HCT116 (cell line): ENCODE results near the gene CDC42SE2. TPM values are rescaled to one million over a fixed set of nuclear protein-coding genes. Genes with fewer than 3 reads are reported as not detected.
A peak's percentile ranks its signal among the peaks of the same experiment; 100 is the strongest.

Experiments used
- ATAC-seq: fragments of 200-7000 bp; cut with Tn5 transposase; 2 replicates; pipeline ENCODE4 v1.9.1; 2020; ENCODE audit warnings: mild to moderate bottlenecking, moderate library complexity
- BruUV-seq: library from RNA; stranded (reverse); fragments of 400-500 nt; replicated peaks from 2 replicates; lab custom pipeline; 2021; lab: Mats Ljungman, UMichigan
- CTCF ChIA-PET: fragments of 300-600 bp; sonication (Branson Sonifier 250); formaldehyde crosslinking; loops from one replicate; lab custom pipeline; 2021; ENCODE audit warnings: antibody characterized with exemption; lab: Charles Lee
- POLR2A ChIA-PET: fragments of 300-600, 350-600 bp; sonication (Branson Sonifier 250); formaldehyde crosslinking; loops from one replicate; lab custom pipeline; 2021; ENCODE audit warnings: antibody characterized with exemption; lab: Charles Lee
- RAD21 ChIA-PET, 2 experiments: fragments of 300-600 bp; sonication (Branson Sonifier 250); formaldehyde crosslinking; loops; one replicate each; lab custom pipeline; 2023; ENCODE audit warnings: low total read pairs in 2 of 2; ENCODE audit not compliant: uncharacterized antibody in 2 of 2, unreplicated experiment in 2 of 2, low non-redundant PET in 1 of 2; lab: Charles Lee
- DNase-seq: peaks from one replicate; pipeline ENCODE4 v3.0.0-alpha.2; 2010; ENCODE audit warnings: low read depth, low spot score
- H2AFZ ChIP-seq: fragments of 200-600 bp; shearing (Covaris generic), sonication (generic); 2 replicates; pipeline ENCODE4 v1.6.1; 2017; ENCODE audit warnings: low read depth, mixed run types, mixed read lengths, antibody characterized with exemption, low read length; ENCODE audit not compliant: poor library complexity, severe bottlenecking
- H3K27ac ChIP-seq: 2 replicates; pipeline ENCODE4 v1.5.1; 2012; ENCODE audit warnings: low read depth, low read length
- H3K27me3 ChIP-seq: fragments of 200-600 bp; sonication (generic); 2 replicates; pipeline ENCODE4 v1.6.1; 2016; ENCODE audit warnings: mixed run types, low read length, mixed read lengths; ENCODE audit not compliant: insufficient read depth
- H3K36me3 ChIP-seq, 2 experiments: fragments of 200-500 bp in 1 of 2; fragments of 200-600 bp in 1 of 2; sonication (Bioruptor generic) in 1 of 2; sonication (generic) in 1 of 2; 2 replicates each; pipeline versions ENCODE4 v1.5.1 to v1.6.1; 2014 to 2016; ENCODE audit warnings: low read length in 2 of 2, inconsistent platforms in 1 of 2, mixed read lengths in 1 of 2, mixed run types in 1 of 2; ENCODE audit not compliant: insufficient read depth in 2 of 2, control insufficient read depth in 1 of 2
- H3K4me1 ChIP-seq, 2 experiments: fragments of 200-600 bp in 1 of 2; sonication (generic) in 1 of 2; 2 replicates each; pipeline versions ENCODE4 v1.5.1 to v1.6.1; 2012 to 2017; ENCODE audit warnings: low read length in 2 of 2, inconsistent platforms in 1 of 2, mild to moderate bottlenecking in 1 of 2, mixed read lengths in 1 of 2, mixed run types in 1 of 2, moderate library complexity in 1 of 2; ENCODE audit not compliant: insufficient read depth in 2 of 2, control insufficient read depth in 1 of 2
- H3K4me2 ChIP-seq: fragments of 200-600 bp; sonication (generic); 2 replicates; pipeline ENCODE4 v1.6.1; 2017; ENCODE audit warnings: mixed run types, low read length, mixed read lengths
- H3K4me3 ChIP-seq, 2 experiments: fragments of 200-600 bp in 1 of 2; sonication (generic) in 1 of 2; replicated peaks in 1 of 2; 2 replicates each; pipeline ENCODE4 v1.5.1; 2011 to 2016; ENCODE audit warnings: low read length in 2 of 2, control low read depth in 1 of 2, low read depth in 1 of 2, mild to moderate bottlenecking in 1 of 2, mixed read lengths in 1 of 2, mixed run types in 1 of 2
- H3K79me2 ChIP-seq: fragments of 200-600 bp; sonication (generic); 2 replicates; pipeline ENCODE4 v1.6.1; 2017; ENCODE audit warnings: mild to moderate bottlenecking, mixed run types, low read length, moderate library complexity, mixed read lengths; ENCODE audit not compliant: insufficient read depth
- H3K9ac ChIP-seq: fragments of 200-600 bp; sonication (generic); 2 replicates; pipeline ENCODE4 v1.6.1; 2016; ENCODE audit warnings: low read length, mixed read lengths
- H3K9me2 ChIP-seq: fragments of 200-600 bp; sonication (generic), shearing (Covaris generic); 2 replicates; pipeline ENCODE4 v1.6.1; 2017; ENCODE audit warnings: mixed run types, mild to moderate bottlenecking, moderate library complexity; ENCODE audit not compliant: insufficient read depth
- H3K9me3 ChIP-seq, 2 experiments: fragments of 200-500 bp in 1 of 2; fragments of 200-600 bp in 1 of 2; sonication (Bioruptor generic) in 1 of 2; sonication (generic) in 1 of 2; 2 replicates each; pipeline ENCODE4 v1.6.1; 2014 to 2017; ENCODE audit warnings: low read length in 2 of 2, mixed read lengths in 2 of 2, inconsistent platforms in 1 of 2, low read depth in 1 of 2, mild to moderate bottlenecking in 1 of 2, mixed run types in 1 of 2, moderate library complexity in 1 of 2; ENCODE audit not compliant: control insufficient read depth in 1 of 2, insufficient read depth in 1 of 2
- H4K20me1 ChIP-seq: fragments of 200-600 bp; sonication (generic), shearing (Covaris generic); 2 replicates; pipeline ENCODE4 v1.6.1; 2017; ENCODE audit warnings: mixed run types, mild to moderate bottlenecking, moderate library complexity; ENCODE audit not compliant: insufficient read depth
- EZH2phosphoT487 ChIP-seq: fragments of 200-600 bp; IDR thresholded peaks from 2 replicates; pipeline ENCODE4 v1.6.1; 2018; ENCODE audit warnings: antibody characterized with exemption, borderline replicate concordance
- SIN3A ChIP-seq: IDR thresholded peaks from 2 replicates; pipeline ENCODE4 v1.6.1; 2012; ENCODE audit warnings: low read depth
- TCF7L2 ChIP-seq: IDR thresholded peaks from 2 replicates; pipeline ENCODE4 v1.7.0; 2011; ENCODE audit warnings: borderline replicate concordance, inconsistent platforms; ENCODE audit not compliant: insufficient read depth, insufficient read length; ENCODE audit errors: extremely low read depth
- intact Hi-C: fragments of 100-400 bp; cut with micrococcal nuclease; formaldehyde crosslinking; loops from 2 replicates; pipeline ENCODE4 v1.10.0; 2022
- total RNA-seq: library from RNA; stranded (reverse); gene quantifications from one replicate; pipeline ENCODE4 v1.2.1, GENCODE V29; 2021; ENCODE audit not compliant: unreplicated experiment
- TF ChIP-seq, protein P1 (sequence below): IDR thresholded peaks from 2 replicates; pipeline ENCODE4 v1.6.1; 2012

Gene CDC42SE2
- total RNA-seq, 1 experiment from 2014 or later: 27.0 TPM

DNA sequence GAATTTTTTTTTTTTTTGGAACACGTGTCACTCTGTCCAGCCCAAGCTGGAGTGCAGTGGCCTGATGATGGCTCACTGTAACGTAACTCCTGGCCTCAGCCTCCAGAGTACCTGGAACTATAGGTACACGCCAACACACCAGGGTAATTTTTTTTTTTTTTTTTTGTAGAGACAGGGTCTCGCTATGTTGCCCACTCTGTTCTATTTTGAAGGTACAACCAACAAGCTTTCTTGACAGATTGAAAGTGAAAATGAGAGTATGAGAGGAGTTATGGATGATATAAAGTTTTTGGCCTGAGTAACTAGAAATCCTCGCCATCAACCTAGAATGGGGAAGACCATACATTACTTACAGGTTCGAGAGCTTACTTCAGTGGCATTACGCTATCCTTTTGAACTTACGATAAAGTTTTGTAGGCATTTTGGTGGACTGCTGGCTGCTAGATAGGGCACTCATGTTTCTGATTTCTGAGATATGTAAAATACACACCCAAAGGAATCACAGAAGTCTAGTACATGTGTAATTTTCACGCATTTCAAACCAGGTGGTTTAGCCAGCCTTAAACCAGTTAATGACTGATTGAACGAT is 806 bp upstream of the CDC42SE2 start:
- Histone ChIP-seq H3K27me3 (no peaks in the 10 kb centered on the region), H3K79me2 (peaks cover 36% of the 10 kb centered on the region), H3K36me3 (no peaks in the 10 kb centered on the region; a peak in 1 of 4 replicates), H3K4me1 (peaks cover 24 to 43% of the 10 kb centered on the region in 2 experiments), H3K9ac (peak overlapping the region; percentile 88), H3K9me2 (no peaks in the 10 kb centered on the region), H2AFZ (peak overlapping the region; percentile 24), H3K9me3 (no peaks in the 10 kb centered on the region), H4K20me1 (peaks cover 3% of the 10 kb centered on the region; the same call in 1 of the 2 replicates), H3K27ac (peak overlapping the region; percentile 39; the same call in 1 of the 2 replicates), H3K4me2 (peak overlapping the region; percentile 81), H3K4me3 (peak overlapping the region; percentile 71 to 83)
- TSS peak; percentile 89 for BruUV-seq
- CTCF ChIA-PET: no interaction called here
- DNase-seq (no peak), ATAC-seq (peak; percentile 1; the same call in 1 of the 2 replicates)
- TF ChIP-seq, protein P1, sequence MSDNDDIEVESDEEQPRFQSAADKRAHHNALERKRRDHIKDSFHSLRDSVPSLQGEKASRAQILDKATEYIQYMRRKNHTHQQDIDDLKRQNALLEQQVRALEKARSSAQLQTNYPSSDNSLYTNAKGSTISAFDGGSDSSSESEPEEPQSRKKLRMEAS: peak; percentile 42; the same call in 1 of the 2 replicates
- no peak for TF ChIP-seq SIN3A
- RAD21 ChIA-PET: interaction anchor here in 1 of 2 experiments (0.6 kb wide), 1 partner anchor 116 kb away, joined by 3 read pairs; no protein-coding TSS in a partner anchor
- POLR2A ChIA-PET: interaction anchor here (0.7 to 1.3 kb wide), 3 partner anchors 13 to 366 kb away, joined by 3 read pairs; no protein-coding TSS in a partner anchor
- intact Hi-C loops: loop anchor here (1.0 kb wide), 1 partner anchor 93 kb away; the partner anchor contains the start of gene LYRM7

DNA sequence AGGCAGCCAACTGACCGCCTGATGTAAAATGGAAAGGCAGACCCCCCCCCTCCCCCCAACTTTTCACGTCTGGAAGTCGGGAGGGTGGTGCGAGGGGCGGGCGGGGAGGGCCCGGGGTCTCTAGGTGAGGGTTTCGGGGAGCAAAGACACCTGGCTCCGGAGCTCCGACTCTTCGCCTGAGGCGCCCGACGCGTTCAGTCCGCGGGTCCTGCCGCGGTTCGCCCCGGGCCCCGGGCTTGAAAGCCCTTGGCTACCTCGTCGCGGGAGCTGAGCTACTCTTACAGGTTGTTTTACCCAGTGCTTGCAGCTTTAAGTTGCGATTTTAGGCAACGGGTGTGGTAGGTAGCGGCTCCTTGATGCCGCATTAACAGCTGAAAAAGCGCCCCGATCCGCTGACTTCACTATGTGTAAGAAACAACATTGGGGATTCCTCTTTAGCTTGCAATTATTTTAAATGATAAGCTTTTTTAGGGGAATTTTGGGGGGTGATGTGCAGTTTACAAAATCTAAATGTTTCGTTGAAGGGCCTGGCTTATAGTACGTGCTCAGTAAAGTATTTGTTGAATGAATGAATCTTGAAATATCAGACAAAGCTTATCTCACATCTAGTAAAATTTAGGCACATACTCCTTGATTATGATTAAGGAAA is 722 bp downstream of the CDC42SE2 start:
- RAD21 ChIA-PET: interaction anchor here in 1 of 2 experiments (0.6 kb wide), 1 partner anchor 1750 kb away, joined by 4 read pairs; no protein-coding TSS in a partner anchor
- Histone ChIP-seq H3K27ac (peak overlapping the region; percentile 55), H3K36me3 (no peaks in the 10 kb centered on the region; a peak in 1 of 4 replicates), H3K4me2 (peak overlapping the region; percentile 81), H3K9ac (peak overlapping the region; percentile 88), H3K79me2 (peaks cover 50% of the 10 kb centered on the region), H2AFZ (no peak overlapping the region), H3K4me3 (peak overlapping the region; percentile 83 to 86), H3K9me3 (no peaks in the 10 kb centered on the region), H3K27me3 (no peaks in the 10 kb centered on the region), H3K9me2 (no peaks in the 10 kb centered on the region), H4K20me1 (peaks cover 3% of the 10 kb centered on the region; the same call in 1 of the 2 replicates), H3K4me1 (peaks cover 15 to 39% of the 10 kb centered on the region in 2 experiments)
- CTCF ChIA-PET: interaction anchor here (0.6 kb wide), 1 partner anchor 90 kb away, joined by 3 read pairs; no protein-coding TSS in a partner anchor
- DNase-seq: no peak
- intact Hi-C loops: loop anchor here (1.0 to 2.0 kb wide), 2 partner anchors 14 to 118 kb away; no protein-coding TSS in a partner anchor
- peak; percentile 7; the same call in 1 of the 2 replicates for ATAC-seq
- TF ChIP-seq EZH2phosphoT487 (no peak), TCF7L2 (peak; percentile 31)
- POLR2A ChIA-PET: interaction anchor here (1.1 kb wide), 1 partner anchor 11 kb away, joined by 4 read pairs; no protein-coding TSS in a partner anchor
- BruUV-seq: no TSS peak
